ENCODE data around the gene CRHR1. TPM values are rescaled to one million over a fixed set of nuclear protein-coding genes. Genes with fewer than 3 reads are reported as not detected.

CRHR1 gene
- total RNA-seq, 4 donors from 2014 or later, result 0.40 TPM; not detected in 3

GRCh38 chr17:45755050-45755449 is 29.1 kb upstream of the CRHR1 start:
- Histone ChIP-seq H3K4me1 (no peaks in the 10 kb centered on the region), H3K27ac (no peak overlapping the region), H3K27me3 (no peaks in the 10 kb centered on the region), H3K4me3 (no peak overlapping the region), H3K36me3 (no peaks in the 10 kb centered on the region), H3K9me3 (no peaks in the 10 kb centered on the region)
- TF ChIP-seq CTCF (IDR thresholded peaks at IDR 0.05) (no peak), POLR2A (IDR thresholded peaks at IDR 0.05) (no peak)
- no peak for DNase-seq

- Histone ChIP-seq H3K4me3 (no peak overlapping the region), H3K4me1 (no peaks in the 10 kb centered on the region), H3K27ac (no peak overlapping the region), H3K9me3 (no peaks in the 10 kb centered on the region), H3K36me3 (no peaks in the 10 kb centered on the region), H3K27me3 (no peaks in the 10 kb centered on the region)
- TF ChIP-seq CTCF (IDR thresholded peaks at IDR 0.05), result no peak
- no peak for TF ChIP-seq POLR2A (IDR thresholded peaks at IDR 0.05)
- DNase-seq, result no peak
Measured at GRCh38 chr17:45756266-45756991, 27.7 kb upstream of the CRHR1 start.

GRCh38 chr17:45757431-45758218 is 26.5 kb upstream of the CRHR1 start:
- no peak for TF ChIP-seq CTCF (IDR thresholded peaks at IDR 0.05)
- H3K4me1 ChIP-seq, result no peaks in the 10 kb centered on the region
- no peaks in the 10 kb centered on the region for H3K27me3 ChIP-seq
- DNase-seq, result no peak
- no peak overlapping the region for H3K27ac ChIP-seq
- H3K9me3 ChIP-seq, result no peaks in the 10 kb centered on the region
- H3K4me3 ChIP-seq, result no peak overlapping the region
- H3K36me3 ChIP-seq, result no peaks in the 10 kb centered on the region

- Histone ChIP-seq H3K27ac (no peak overlapping the region), H3K27me3 (no peaks in the 10 kb centered on the region), H3K4me1 (no peaks in the 10 kb centered on the region), H3K4me3 (no peak overlapping the region), H3K36me3 (no peaks in the 10 kb centered on the region), H3K9me3 (no peaks in the 10 kb centered on the region)
- DNase-seq, result no peak
- TF ChIP-seq POLR2A (IDR thresholded peaks at IDR 0.05) (no peak), CTCF (IDR thresholded peaks at IDR 0.05) (no peak)
Measured at GRCh38 chr17:45758544-45758943, 25.6 kb upstream of the CRHR1 start.

- TF ChIP-seq POLR2A (IDR thresholded peaks at IDR 0.05) (no peak), CTCF (IDR thresholded peaks at IDR 0.05) (no peak)
- DNase-seq, result no peak
- Histone ChIP-seq H3K36me3 (no peaks in the 10 kb centered on the region), H3K27me3 (no peaks in the 10 kb centered on the region), H3K4me3 (no peak overlapping the region), H3K9me3 (no peaks in the 10 kb centered on the region), H3K4me1 (no peaks in the 10 kb centered on the region), H3K27ac (no peak overlapping the region)
Measured at GRCh38 chr17:45759761-45760160, 24.4 kb upstream of the CRHR1 start.
